SIG-M5 (cell line): ENCODE data around the gene EIF4G1.
"Not testable (repeated sequence)": the region's sequence is repeated elsewhere in the genome, so short reads cannot be mapped to it uniquely, and the experiment has no call there.

ENCODE experiments used
- DNase-seq: peaks from one replicate; lab custom pipeline; 2025; lab: John Stamatoyannopoulos, UW

Gene EIF4G1

GRCh38 chr3:184314363-184314699 is at the start of gene EIF4G1:
TSS of gene EIF4G1 (plus strand) at chr3:184314606. CDS start at chr3:184315797, 1,191 bp downstream.
- DNase-seq, result peak; percentile 50

DNA sequence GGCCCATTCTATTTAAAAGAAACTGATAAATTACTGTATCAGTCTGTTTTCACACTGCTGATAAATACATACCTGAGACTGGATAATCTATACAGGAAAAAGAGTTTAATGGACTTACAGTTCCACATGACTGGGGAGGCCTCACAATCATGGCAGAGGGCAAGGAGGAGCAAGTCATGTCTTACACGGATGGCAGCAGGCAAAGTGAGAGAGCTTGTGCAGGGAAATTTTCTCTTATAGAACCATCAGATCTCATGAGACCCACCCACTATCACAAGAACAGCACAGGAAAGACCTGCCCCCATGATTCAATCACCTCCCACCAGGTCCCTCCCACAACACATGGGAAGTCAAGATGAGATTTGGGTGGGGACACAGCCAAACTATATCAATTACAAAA is 47.2 kb upstream of the EIF4G1 start:
- not testable (repeated sequence) for DNase-seq

- no peak for DNase-seq
These were observed 42.1 kb upstream of the EIF4G1 start for GRCh38 chr3:184272269-184272668.

- DNase-seq, result no peak
These were observed 39.1 kb upstream of the EIF4G1 start for GRCh38 chr3:184275381-184275701.

- no peak for DNase-seq
These were observed 38.2 kb upstream of the EIF4G1 start, which contains the start of gene ECE2 for GRCh38 chr3:184275961-184276910. TSS of gene ECE2 (plus strand) at chr3:184276022. CDS start at chr3:184276154, 132 bp downstream.

DNA sequence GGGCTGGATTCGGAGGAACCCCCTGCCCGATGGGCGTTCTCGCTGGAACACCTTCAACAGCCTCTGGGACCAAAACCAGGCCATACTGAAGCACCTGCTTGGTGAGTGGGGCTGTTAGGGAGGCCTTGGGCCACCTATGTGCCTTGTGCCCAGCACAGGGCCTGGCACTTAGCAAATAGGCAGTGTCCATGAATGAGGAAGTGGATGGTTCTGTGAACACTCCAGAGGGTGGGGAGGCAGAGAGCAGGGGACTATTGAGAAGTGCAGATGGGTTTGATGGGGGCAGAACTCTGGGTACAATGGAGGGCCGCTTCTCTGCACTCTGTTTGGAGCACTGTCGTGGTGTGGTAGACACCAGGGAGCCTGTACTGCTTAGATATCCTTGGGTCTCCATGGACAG is 37.0 kb upstream of the EIF4G1 start:
- no peak for DNase-seq

- DNase-seq, result no peak
These were observed 31.5 kb upstream of the EIF4G1 start for GRCh38 chr3:184282941-184283340.

DNA sequence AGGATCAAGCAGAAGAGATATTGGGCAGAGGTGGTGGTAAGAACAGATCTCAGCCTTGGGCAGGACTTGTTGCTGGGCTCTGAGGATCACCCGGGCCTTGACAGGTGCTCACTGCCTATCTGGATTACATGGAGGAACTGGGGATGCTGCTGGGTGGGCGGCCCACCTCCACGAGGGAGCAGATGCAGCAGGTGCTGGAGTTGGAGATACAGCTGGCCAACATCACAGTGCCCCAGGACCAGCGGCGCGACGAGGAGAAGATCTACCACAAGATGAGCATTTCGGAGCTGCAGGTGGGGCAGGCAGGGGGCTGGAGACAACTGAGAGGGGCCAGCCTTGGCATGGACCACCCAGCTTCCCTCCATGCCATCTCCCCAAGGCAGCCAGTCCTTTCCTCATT is 30.7 kb upstream of the EIF4G1 start:
- DNase-seq, result no peak

DNA sequence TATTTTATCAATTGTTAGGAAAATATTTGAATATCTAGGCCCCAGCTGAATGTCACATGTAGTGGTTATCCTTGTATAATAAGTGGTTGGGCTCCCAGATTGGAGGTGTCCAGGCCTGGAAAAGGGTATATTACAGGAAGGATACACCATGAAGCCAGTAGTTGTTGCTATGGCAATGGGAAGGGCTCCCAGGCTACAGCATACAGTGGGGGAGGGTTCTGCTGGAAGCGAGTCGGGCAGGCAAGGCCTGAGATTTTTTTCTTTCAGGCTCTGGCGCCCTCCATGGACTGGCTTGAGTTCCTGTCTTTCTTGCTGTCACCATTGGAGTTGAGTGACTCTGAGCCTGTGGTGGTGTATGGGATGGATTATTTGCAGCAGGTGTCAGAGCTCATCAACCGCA is 29.7 kb upstream of the EIF4G1 start:
- DNase-seq, result no peak

GRCh38 chr3:184289426-184289938 is 24.9 kb upstream of the EIF4G1 start:
- peak; percentile 11 for DNase-seq

GRCh38 chr3:184290331-184290730 is 24.1 kb upstream of the EIF4G1 start:
- no peak for DNase-seq

GRCh38 chr3:184291044-184291737 is 23.2 kb upstream of the EIF4G1 start:
- DNase-seq, result no peak

- no peak for DNase-seq
These were observed 22.5 kb upstream of the EIF4G1 start for GRCh38 chr3:184291738-184292445.

GRCh38 chr3:184295771-184296170 is 18.6 kb upstream of the EIF4G1 start:
- DNase-seq, result no peak

DNA sequence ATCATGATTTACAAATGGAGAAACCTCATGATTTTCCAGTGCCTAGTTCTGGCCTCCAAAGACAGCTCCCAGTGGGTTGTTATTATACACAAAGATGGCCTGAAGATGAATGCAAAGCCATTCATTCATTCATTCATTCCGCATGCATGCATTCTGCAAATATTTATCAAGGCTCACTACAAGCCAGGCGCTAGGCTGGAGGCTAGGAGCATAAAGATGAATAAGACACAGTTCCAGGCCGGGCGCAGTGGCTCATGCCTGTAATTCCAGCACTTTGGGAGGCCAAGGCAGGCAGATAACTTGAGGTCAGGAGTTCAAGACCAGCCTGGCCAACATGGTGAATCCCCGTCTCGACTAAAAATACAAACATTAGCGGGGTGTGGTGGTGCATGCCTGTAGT is 17.8 kb upstream of the EIF4G1 start:
- no peak for DNase-seq

- peak; percentile 86 for DNase-seq
These were observed 15.5 kb upstream of the EIF4G1 start, which contains the start of gene PSMD2 for GRCh38 chr3:184298759-184299487. TSS of gene PSMD2 (plus strand) at chr3:184299241. CDS start at chr3:184299267, 26 bp downstream.

DNA sequence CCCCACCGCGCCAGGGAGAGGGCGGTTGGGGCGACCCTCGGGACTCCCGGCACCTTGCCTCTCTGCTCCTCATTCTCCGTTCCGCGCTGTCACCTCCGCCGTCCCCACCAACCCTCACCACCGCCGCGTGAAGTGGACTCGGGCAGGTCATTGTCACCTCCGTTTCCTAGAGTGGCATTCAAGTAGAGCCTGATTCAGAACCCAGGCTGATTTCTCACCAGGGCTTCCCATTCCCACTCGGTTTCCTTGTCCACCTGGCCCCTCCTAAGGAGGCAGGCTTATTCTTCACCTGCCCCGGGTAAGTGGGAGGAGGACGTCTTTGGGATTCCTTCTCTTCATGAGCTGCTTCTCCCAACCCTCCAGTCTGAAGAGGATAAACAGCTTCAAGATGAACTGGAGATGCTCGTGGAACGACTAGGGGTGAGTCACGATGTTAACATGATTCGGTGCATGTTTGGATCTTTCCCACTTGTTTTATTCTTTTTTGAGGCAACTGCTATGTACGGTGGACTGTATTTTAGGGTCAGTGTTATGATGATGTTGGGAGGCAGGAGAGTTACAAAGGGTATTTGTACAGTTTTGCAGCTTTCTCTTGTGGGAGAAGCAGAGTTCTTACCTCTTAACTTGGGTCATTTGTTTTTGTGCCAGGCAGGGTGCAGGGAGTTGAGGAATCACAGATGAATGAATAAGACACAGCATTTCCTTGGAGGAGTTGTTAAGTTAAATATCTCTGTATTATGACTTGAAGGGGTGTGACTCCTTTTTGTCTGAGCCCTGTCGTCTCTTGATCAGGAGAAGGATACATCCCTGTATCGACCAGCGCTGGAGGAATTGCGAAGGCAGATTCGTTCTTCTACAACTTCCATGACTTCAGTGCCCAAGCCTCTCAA is 14.7 kb upstream of the EIF4G1 start:
- DNase-seq, result no peak

DNA sequence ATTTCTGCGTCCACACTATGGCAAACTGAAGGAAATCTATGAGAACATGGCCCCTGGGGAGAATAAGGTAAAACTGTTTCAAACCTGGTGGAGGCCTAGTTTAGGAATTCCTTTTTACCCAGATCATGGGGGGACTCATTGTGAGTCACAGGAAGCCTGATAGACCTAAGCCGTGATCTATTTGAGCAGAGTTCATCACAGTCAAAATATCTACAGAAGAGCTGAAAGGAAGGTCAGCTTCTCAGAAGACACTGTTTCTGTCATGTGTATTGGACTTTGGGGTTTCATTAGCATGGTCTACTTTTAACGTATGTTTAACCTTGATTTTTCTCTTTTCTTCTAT is 14.1 kb upstream of the EIF4G1 start:
- DNase-seq, result no peak

DNA sequence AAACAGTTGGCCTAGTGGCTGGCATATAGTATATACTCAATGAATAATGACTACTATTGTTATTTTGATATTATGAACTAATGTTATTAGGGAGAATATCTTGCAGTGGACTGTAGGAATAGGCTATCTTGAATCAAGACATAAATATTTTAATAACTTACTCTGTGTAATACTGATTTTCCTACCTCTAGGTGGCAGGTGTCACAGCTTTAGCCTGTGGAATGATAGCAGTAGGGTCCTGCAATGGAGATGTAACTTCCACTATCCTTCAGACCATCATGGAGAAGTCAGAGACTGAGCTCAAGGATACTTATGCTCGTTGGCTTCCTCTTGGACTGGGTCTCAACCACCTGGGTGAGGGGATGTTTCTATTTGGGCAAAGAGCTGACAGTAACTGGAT is 8.8 kb upstream of the EIF4G1 start:
- DNase-seq, result no peak

DNA sequence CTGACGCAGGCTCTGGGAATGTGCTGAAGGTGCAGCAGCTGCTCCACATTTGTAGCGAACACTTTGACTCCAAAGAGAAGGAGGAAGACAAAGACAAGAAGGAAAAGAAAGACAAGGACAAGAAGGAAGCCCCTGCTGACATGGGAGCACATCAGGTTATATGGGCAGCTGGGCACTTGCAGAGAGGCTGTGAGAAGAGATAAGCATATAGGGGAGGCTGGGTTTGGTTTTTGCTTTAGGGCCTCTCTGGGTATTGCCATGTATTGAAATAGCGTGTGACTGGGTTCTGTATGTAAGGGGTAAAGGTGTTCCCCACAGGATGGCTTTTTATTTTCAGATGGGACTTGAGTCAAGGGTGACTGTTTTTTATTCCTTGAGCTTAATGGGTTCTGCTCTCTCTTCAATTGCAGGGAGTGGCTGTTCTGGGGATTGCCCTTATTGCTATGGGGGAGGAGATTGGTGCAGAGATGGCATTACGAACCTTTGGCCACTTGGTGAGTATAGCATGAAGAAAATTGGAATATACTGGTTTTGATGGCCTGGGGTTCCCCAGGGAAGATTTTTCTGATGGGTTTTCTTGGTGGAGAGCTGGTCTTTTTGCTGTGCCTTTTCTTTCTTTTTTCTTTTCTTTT is 7.9 kb upstream of the EIF4G1 start:
- no peak for DNase-seq
